K562 (cell line): Measurements from ENCODE around the gene MSX1. TPM values are rescaled to one million over a fixed set of nuclear protein-coding genes. Genes with fewer than 3 reads are reported as not detected.

ENCODE experiments used
- ILF3 ChIP-seq: fragments of 450-650 bp; IDR thresholded peaks from 2 replicates; pipeline ENCODE4 v1.6.1; 2018; ENCODE audit warnings: antibody characterized with exemption, mild to moderate bottlenecking, moderate library complexity, borderline replicate concordance
- NR4A1 ChIP-seq, 2 experiments: fragments of 250-450 bp in 1 of 2; fragments of 450-650 bp in 1 of 2; sonication (Bioruptor Pico) in 1 of 2; IDR thresholded peaks; 2 replicates each; pipeline versions ENCODE4 v1.4.0 to v1.6.1; 2016 to 2020; ENCODE audit warnings: mild to moderate bottlenecking in 2 of 2, missing compliant biosample characterization in 1 of 2, missing genetic modification characterization in 1 of 2, moderate library complexity in 1 of 2
- SIX5 ChIP-seq, 2 experiments: IDR thresholded peaks; 2 replicates each; pipeline ENCODE4 v1.6.1; 2011; ENCODE audit warnings: low read length in 2 of 2, borderline replicate concordance in 1 of 2, low read depth in 1 of 2, mild to moderate bottlenecking in 1 of 2, moderate library complexity in 1 of 2; ENCODE audit not compliant: insufficient read depth in 1 of 2
- TBP ChIP-seq: optimal IDR thresholded peaks from 2 replicates; pipeline ENCODE3; 2011; ENCODE audit warnings: low read depth, low read length, improper control_type of control experiment
- TSC22D4 ChIP-seq: fragments of 450-650 bp; IDR thresholded peaks from 2 replicates; pipeline ENCODE4 v1.6.1; 2016; ENCODE audit warnings: missing genetic modification characterization, missing biosample characterization, control low read depth
- YY1 ChIP-seq, 3 experiments: IDR thresholded peaks; 2 replicates each; pipeline ENCODE4 v1.6.1; 2011; ENCODE audit warnings: low read length in 2 of 3, mild to moderate bottlenecking in 2 of 3, moderate library complexity in 2 of 3, borderline replicate concordance in 1 of 3, control low read depth in 1 of 3, low read depth in 1 of 3; ENCODE audit not compliant: insufficient read depth in 3 of 3, insufficient replicate concordance in 2 of 3, control insufficient read depth in 1 of 3, insufficient read length in 1 of 3; ENCODE audit errors: extremely low read depth in 1 of 3
- ZNF24 ChIP-seq: fragments of 450-650 bp; IDR thresholded peaks from 2 replicates; pipeline ENCODE4 v1.6.1; 2016
- ZNF512 ChIP-seq: IDR thresholded peaks from 2 replicates; pipeline ENCODE4 v1.6.1; 2016; ENCODE audit warnings: missing genetic modification characterization, missing compliant biosample characterization
- ZNF77 ChIP-seq: fragments of 250-450 bp; sonication (Bioruptor Pico); IDR thresholded peaks from 2 replicates; pipeline ENCODE4 v1.5.0; 2020
- polyA plus RNA-seq, 8 experiments: library from polyadenylated mRNA; depleted of rRNA in 4 of 8; stranded (reverse) in 5 of 8; unstranded in 3 of 8; fragments of >200 nt; fragmentation: Nextera tagmentation in 2 of 8; fragmentation: Illumina TruSeq in 1 of 8; extraction: Ambion mirVana in 2 of 8; extraction: Trizol in 1 of 8; gene quantifications; 2 replicates each; pipeline versions ENCODE4 v1.2.1 to v1.2.3, GENCODE V29; 2011 to 2014; ENCODE audit warnings: inconsistent platforms in 1 of 8, missing spikeins in 1 of 8
- total RNA-seq, 7 experiments: library from RNA; depleted of rRNA in 6 of 7; stranded (reverse); fragments of >200 nt in 6 of 7; fragmentation: Illumina TruSeq in 2 of 7; extraction: Trizol in 2 of 7; gene quantifications; 2 replicates each; pipeline versions ENCODE4 v1.2.1 to v1.2.3, GENCODE V29; 2011 to 2021; ENCODE audit warnings: low replicate concordance in 1 of 7

Gene MSX1
- total and polyA plus RNA-seq, 9 of the 15 experiments (the other 6 are each of a cell fraction or from before 2014, with no cell fraction given) = 1.3 to 6.3 (median 2.3) TPM

- no peak for TF ChIP-seq ZNF512 (tag)
- TF ChIP-seq TSC22D4 (tag) = no peak
- TF ChIP-seq TBP = no peak
- TF ChIP-seq NR4A1 (CRISPR knock-in tag; IDR thresholded peaks at IDR 0.05) = no peak
- TF ChIP-seq NR4A1 (tag; IDR thresholded peaks at IDR 0.05) = no peak
- no peak for TF ChIP-seq YY1 (IDR thresholded peaks at IDR 0.05; ENCODE audit: borderline replicate concordance in 1 of 3, control insufficient read depth in 1 of 3, extremely low read depth in 1 of 3, insufficient read depth in 3 of 3, insufficient read length in 1 of 3, insufficient replicate concordance in 2 of 3, low read depth in 1 of 3, low read length in 2 of 3)
- no peak for TF ChIP-seq ZNF24
- no peak for TF ChIP-seq ZNF77 (CRISPR knock-in tag)
- no peak for TF ChIP-seq ILF3
- no peak for TF ChIP-seq SIX5 (IDR thresholded peaks at IDR 0.05; ENCODE audit: borderline replicate concordance in 1 of 2, insufficient read depth in 1 of 2, low read depth in 1 of 2, low read length in 2 of 2)
These were observed 48.7 kb upstream of the MSX1 start (continued) for GRCh38 chr4:4810778-4811177.
